GM23248 (cell line): ENCODE data around the gene RFPL3.

Source experiments
- EZH2 ChIP-seq: fragments of 200-600 bp; sonication (generic); IDR thresholded peaks from 2 replicates; pipeline ENCODE4 v1.6.1; 2018; ENCODE audit warnings: antibody characterized with exemption, mild to moderate bottlenecking; ENCODE audit not compliant: insufficient read depth, poor library complexity, severe bottlenecking
- EZH2phosphoT487 ChIP-seq: fragments of 200-600 bp; sonication (generic); IDR thresholded peaks from 2 replicates; pipeline ENCODE4 v1.6.1; 2018; ENCODE audit warnings: antibody characterized with exemption, moderate library complexity, mild to moderate bottlenecking, low read depth; ENCODE audit not compliant: insufficient read depth

- TF ChIP-seq EZH2phosphoT487 (no peak), EZH2 (no peak)
Measured at GRCh38 chr22:32352681-32353080, 5.0 kb upstream of the RFPL3 start.
